ENCODE results near the gene IL33.

- TF ChIP-seq, protein P1, sequence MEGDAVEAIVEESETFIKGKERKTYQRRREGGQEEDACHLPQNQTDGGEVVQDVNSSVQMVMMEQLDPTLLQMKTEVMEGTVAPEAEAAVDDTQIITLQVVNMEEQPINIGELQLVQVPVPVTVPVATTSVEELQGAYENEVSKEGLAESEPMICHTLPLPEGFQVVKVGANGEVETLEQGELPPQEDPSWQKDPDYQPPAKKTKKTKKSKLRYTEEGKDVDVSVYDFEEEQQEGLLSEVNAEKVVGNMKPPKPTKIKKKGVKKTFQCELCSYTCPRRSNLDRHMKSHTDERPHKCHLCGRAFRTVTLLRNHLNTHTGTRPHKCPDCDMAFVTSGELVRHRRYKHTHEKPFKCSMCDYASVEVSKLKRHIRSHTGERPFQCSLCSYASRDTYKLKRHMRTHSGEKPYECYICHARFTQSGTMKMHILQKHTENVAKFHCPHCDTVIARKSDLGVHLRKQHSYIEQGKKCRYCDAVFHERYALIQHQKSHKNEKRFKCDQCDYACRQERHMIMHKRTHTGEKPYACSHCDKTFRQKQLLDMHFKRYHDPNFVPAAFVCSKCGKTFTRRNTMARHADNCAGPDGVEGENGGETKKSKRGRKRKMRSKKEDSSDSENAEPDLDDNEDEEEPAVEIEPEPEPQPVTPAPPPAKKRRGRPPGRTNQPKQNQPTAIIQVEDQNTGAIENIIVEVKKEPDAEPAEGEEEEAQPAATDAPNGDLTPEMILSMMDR (IDR thresholded peaks at IDR 0.05 in 4 of 5, conservative IDR thresholded peaks at IDR 0.05 in 1 of 5): no peak
- TF ChIP-seq POLR2A (IDR thresholded peaks at IDR 0.05): no peak
Measured at GRCh38 chr9:6195714-6196360, 19.8 kb upstream of the IL33 start.
